Neural progenitor cell (in vitro differentiated cells): ENCODE results near the gene CFAP43.

Experiments
- CTCF ChIP-seq: fragments of 200-600 bp; sonication (generic); IDR thresholded peaks from 2 replicates; pipeline ENCODE4 v1.5.1; 2017; ENCODE audit warnings: antibody characterized with exemption, mild to moderate bottlenecking
- EZH2 ChIP-seq: fragments of 200-600 bp; sonication (generic); IDR thresholded peaks from 2 replicates; pipeline ENCODE4 v1.6.1; 2017; ENCODE audit warnings: antibody characterized with exemption, mild to moderate bottlenecking, moderate library complexity
- EZH2phosphoT487 ChIP-seq: fragments of 200-600 bp; sonication (generic); IDR thresholded peaks from 2 replicates; pipeline ENCODE4 v1.6.1; 2017; ENCODE audit warnings: antibody characterized with exemption

DNA sequence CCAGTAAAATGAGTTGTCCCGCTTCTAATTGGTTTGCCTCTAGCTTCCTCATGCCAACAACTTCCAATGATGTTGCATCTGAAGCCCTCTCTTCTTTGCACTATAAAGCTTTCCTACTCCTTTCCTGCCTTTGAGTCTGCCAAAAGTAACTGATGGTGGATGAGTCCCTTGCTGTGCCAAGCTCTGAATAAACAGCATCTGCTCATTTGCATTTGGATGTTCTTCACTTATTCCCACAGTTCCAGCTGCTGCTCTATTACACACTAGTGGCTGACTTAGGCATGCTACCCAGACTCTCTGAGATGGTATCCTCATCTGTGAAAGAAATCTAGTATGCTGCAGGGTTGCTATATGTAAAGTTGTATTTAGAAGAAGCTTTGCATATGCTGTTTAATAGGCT is 85.3 kb downstream of the CFAP43 start:
- no peak for TF ChIP-seq CTCF
- TF ChIP-seq EZH2: no peak
- no peak for TF ChIP-seq EZH2phosphoT487
